Thoracic aorta (tissue), 2 donors: ENCODE data around the gene CHAC1. TPM values are rescaled to one million over a fixed set of nuclear protein-coding genes. Genes with fewer than 3 reads are reported as not detected.
A peak's percentile ranks its signal among the peaks of the same experiment; 100 is the strongest.

Experiments used
- ATAC-seq: fragments of 150-250 bp; one replicate; pipeline ENCODE4 v1.8.0; 2017; ENCODE audit warnings: low read depth; ENCODE audit not compliant: insufficient number of reproducible peaks, low FRiP score
- DNase-seq: peaks from one replicate; pipeline ENCODE4 v3.0.0-alpha.2; 2020; ENCODE audit warnings: low spot score
- H3K27ac ChIP-seq, 2 donors: fragments of 200-600 bp; sonication (generic); 1 replicate in 1 of 2; 2 replicates in 1 of 2; pipeline ENCODE4 v1.5.1; 2016; ENCODE audit warnings: mild to moderate bottlenecking in 2 of 2, moderate library complexity in 2 of 2
- H3K27me3 ChIP-seq: fragments of 200-600 bp; sonication (generic); replicated peaks from 2 replicates; pipeline ENCODE4 v1.6.0; 2016; ENCODE audit warnings: mild to moderate bottlenecking; ENCODE audit not compliant: insufficient read depth
- H3K36me3 ChIP-seq: fragments of 200-600 bp; sonication (generic); one replicate; pipeline ENCODE4 v1.5.1; 2016
- H3K4me1 ChIP-seq, 2 donors: fragments of 200-600 bp; sonication (generic); 1 replicate in 1 of 2; 2 replicates in 1 of 2; pipeline versions ENCODE4 v1.5.1 to v1.6.0; 2016; ENCODE audit warnings: low read depth in 2 of 2, mild to moderate bottlenecking in 1 of 2; ENCODE audit not compliant: control insufficient read depth in 1 of 2
- H3K4me3 ChIP-seq: fragments of 200-600 bp; sonication (generic); 2 replicates; pipeline ENCODE4 v1.5.1; 2016; ENCODE audit warnings: mild to moderate bottlenecking
- H3K9me3 ChIP-seq: fragments of 200-600 bp; sonication (generic); 2 replicates; pipeline ENCODE4 v1.5.1; 2016
- total RNA-seq, 2 donors: library from RNA; depleted of rRNA; stranded (reverse); fragments of >200 nt; gene quantifications; one replicate each; pipeline versions ENCODE4 v1.1.0 to v1.2.3, GENCODE V29; 2016
- TF ChIP-seq, protein P1 (sequence below): fragments of 200-600 bp; sonication (generic); IDR thresholded peaks from one replicate; pipeline ENCODE4 v1.5.1; 2019; ENCODE audit warnings: antibody characterized with exemption

The CHAC1 gene
- total RNA-seq, 2 donors from 2014 or later = 3.9 to 7.3 TPM

DNA sequence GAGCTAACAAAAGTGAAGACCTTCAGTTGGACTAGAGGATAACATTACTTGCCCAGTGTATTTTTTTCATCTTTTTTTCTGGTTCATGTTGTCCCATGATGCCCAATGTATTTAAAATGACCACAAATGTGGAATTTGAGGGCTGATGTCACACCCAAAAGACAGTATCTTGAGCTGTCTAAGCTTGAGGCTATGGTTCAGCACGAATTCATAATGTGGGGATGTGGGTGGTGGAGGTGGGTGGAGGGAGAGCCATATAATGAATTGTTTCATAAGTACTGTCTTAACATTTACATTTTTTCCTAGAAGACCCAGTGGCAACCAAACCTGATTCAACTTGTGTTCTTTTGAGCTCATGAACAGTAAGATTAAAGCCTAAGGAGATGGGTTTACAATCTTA is 37.5 kb downstream of the CHAC1 start:
- DNase-seq = no peak
- TF ChIP-seq, protein P1, sequence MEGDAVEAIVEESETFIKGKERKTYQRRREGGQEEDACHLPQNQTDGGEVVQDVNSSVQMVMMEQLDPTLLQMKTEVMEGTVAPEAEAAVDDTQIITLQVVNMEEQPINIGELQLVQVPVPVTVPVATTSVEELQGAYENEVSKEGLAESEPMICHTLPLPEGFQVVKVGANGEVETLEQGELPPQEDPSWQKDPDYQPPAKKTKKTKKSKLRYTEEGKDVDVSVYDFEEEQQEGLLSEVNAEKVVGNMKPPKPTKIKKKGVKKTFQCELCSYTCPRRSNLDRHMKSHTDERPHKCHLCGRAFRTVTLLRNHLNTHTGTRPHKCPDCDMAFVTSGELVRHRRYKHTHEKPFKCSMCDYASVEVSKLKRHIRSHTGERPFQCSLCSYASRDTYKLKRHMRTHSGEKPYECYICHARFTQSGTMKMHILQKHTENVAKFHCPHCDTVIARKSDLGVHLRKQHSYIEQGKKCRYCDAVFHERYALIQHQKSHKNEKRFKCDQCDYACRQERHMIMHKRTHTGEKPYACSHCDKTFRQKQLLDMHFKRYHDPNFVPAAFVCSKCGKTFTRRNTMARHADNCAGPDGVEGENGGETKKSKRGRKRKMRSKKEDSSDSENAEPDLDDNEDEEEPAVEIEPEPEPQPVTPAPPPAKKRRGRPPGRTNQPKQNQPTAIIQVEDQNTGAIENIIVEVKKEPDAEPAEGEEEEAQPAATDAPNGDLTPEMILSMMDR = no peak
- no peak for ATAC-seq
- Histone ChIP-seq H3K4me3 (no peak overlapping the region), H3K9me3 (no peaks in the 10 kb centered on the region), H3K4me1 (peaks cover 23 to 30% of the 10 kb centered on the region in 2 donors), H3K27ac (no peak overlapping the region), H3K27me3 (no peaks in the 10 kb centered on the region), H3K36me3 (peaks cover 21% of the 10 kb centered on the region)

DNA sequence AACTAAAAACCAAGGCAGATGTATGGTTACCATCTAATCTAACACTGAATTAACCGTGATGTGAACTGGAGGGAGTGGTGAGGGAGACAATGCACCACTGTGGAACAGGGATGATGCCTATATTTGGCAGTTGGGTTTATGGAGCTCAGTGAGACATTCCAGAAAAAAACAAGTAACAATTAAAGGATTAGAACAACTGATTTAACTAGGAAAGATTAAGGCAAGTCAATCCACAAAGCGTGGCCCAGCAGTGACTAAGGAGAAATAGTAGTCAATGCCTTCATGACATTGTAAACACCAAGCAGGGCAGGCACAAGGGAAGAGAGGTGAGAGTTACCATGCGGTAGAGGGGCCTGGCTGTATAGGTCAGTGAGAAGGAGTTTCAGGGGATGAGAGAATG is 38.1 kb downstream of the CHAC1 start:
- Histone ChIP-seq H3K4me3 (no peak overlapping the region), H3K36me3 (peaks cover 23% of the 10 kb centered on the region), H3K9me3 (no peaks in the 10 kb centered on the region), H3K27me3 (no peaks in the 10 kb centered on the region), H3K4me1 (peaks cover 17 to 24% of the 10 kb centered on the region in 2 donors), H3K27ac (no peak overlapping the region)
- DNase-seq = no peak
- no peak for ATAC-seq
- TF ChIP-seq, protein P1 = no peak

DNA sequence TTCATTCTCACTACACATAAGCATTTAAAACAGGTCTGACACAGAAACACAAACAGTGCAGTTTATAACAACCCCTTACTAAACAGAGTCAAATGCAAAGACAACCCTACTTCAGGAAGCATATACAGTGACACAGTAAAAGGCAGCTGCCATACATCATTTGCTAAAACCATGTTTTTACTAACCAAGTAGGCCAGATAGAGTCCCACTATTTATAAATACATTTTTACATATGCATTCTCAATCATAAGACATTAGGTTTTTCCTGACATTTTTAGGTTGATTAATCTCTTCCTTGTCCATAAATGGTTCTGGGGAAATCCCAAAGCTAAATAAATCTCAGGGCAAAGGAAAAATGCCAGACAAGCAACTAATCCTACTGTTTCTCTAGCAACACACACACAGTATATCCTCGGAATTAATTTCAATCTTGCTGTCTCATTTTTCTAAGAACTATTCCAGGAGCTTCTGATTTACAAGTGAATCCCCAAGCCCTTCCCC is 39.0 kb downstream of the CHAC1 start:
- Histone ChIP-seq H3K4me1 (peaks cover 11 to 16% of the 10 kb centered on the region in 2 donors), H3K27me3 (no peaks in the 10 kb centered on the region), H3K9me3 (no peaks in the 10 kb centered on the region), H3K36me3 (peaks cover 20% of the 10 kb centered on the region), H3K4me3 (no peak overlapping the region), H3K27ac (peak overlapping the region in 1 of 2 donors; percentile 35)
- TF ChIP-seq, protein P1 = no peak
- DNase-seq (no peak), ATAC-seq (no peak)

DNA sequence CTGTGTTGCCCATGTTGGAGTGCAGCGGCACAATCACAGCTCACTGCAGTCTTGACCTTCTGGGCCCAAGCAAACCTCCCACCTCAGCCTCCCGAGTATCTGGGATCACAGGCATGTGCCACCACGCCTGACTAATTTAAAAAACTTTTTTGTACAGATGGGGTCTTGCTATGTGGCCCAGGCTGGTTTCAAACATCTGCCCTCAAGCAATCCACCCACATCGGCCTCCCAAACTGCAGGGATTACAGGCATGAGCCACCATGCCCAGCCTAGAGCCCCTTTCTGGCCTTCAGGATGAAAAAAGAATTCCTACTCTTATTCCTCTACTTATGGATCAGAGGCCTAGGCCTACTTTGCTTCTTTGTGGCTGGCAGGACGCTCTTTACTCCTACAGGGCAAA is 39.6 kb downstream of the CHAC1 start:
- peak overlapping the region in 1 of 2 donors; percentile 35 for H3K27ac ChIP-seq
- peaks cover 15% of the 10 kb centered on the region for H3K36me3 ChIP-seq
- ATAC-seq (no peak), DNase-seq (no peak)
- no peak overlapping the region for H3K4me3 ChIP-seq
- H3K9me3 ChIP-seq = no peaks in the 10 kb centered on the region
- peaks cover 11 to 16% of the 10 kb centered on the region in 2 donors for H3K4me1 ChIP-seq
- no peaks in the 10 kb centered on the region for H3K27me3 ChIP-seq
- TF ChIP-seq, protein P1 = no peak

DNA sequence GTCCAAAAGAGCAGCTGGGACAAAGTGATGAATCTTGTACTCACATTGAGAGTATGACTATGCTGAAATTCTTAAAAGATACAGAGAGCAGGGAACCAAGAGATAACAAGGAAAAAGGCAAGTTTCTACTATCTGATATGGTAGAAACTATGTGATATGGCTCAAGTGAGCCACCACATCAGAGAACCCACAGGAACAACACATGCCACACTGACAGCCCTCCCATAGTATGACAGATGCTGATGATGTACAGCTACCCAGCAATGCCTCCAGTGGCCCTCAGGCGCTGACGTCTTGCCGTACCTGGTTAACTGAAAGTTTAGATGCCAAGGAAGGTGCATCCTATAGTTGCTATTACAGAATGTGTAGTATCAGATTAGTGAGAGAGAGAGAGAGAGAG is 42.4 kb downstream of the CHAC1 start:
- no peaks in the 10 kb centered on the region for H3K9me3 ChIP-seq
- H3K27me3 ChIP-seq = no peaks in the 10 kb centered on the region
- H3K4me3 ChIP-seq = no peak overlapping the region
- H3K36me3 ChIP-seq = peaks cover 12% of the 10 kb centered on the region
- peaks cover 11 to 16% of the 10 kb centered on the region in 2 donors for H3K4me1 ChIP-seq
- ATAC-seq (no peak), DNase-seq (no peak)
- no peak overlapping the region for H3K27ac ChIP-seq
- TF ChIP-seq, protein P1 = no peak
